ENCODE measurements around the gene CA10. TPM values are rescaled to one million over a fixed set of nuclear protein-coding genes. Genes with fewer than 3 reads are reported as not detected.

The CA10 gene
- total and polyA plus RNA-seq, 2 experiments from 2014 or later = 0.92 to 1.5 TPM

DNA sequence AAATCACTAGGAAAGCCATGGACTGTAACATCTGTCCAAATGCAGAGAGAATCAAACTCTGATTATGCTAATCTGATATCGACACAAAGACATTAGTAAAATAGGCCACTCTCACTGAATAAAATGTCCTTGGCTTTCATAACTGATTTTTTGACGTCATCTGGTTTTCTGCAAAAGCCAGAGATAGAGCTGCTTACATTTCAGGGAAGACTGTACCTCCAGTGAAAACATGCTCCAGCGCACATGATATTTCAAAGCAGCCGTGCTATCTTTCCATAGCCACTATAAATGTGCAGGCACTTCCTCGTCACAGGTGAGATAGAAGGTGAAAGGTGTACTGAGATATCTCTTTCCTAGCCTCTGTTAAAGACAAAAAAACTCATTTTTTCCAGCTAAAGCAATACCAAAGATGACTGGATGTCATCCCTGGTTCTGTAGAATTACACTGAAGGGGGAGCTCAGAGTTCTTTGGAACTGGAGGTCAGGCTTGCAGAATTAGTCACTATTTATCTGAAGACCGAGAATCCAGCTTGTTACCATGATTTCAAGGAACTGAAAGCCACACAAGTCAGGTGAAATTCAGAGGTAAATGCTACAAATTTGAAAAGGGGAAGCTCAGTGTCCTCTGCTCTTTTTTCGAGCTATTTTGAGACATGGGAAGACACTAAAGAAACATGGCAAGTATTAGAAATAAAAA is 249.5 kb downstream of the CA10 start:
- ATAC-seq (no peak), DNase-seq (ENCODE audit: low spot score) (no peak)
- Histone ChIP-seq H2AFZ (no peak overlapping the region), H4K20me1 (replicated peaks; ENCODE audit: insufficient read depth) (no peaks in the 10 kb centered on the region), H3F3A (replicated peaks; ENCODE audit: low read depth) (no peaks in the 10 kb centered on the region), H3K27me3 (ENCODE audit: insufficient read depth) (no peaks in the 10 kb centered on the region), H3K36me3 (ENCODE audit: insufficient read depth) (no peaks in the 10 kb centered on the region), H3K9me2 (ENCODE audit: insufficient read depth) (no peaks in the 10 kb centered on the region), H3K4me1 (ENCODE audit: insufficient read depth) (peaks cover 17% of the 10 kb centered on the region), H3K79me2 (replicated peaks; ENCODE audit: insufficient read depth) (no peaks in the 10 kb centered on the region), H3K4me3 (no peak overlapping the region), H3K27ac (ENCODE audit: low read depth) (no peak overlapping the region), H3K4me2 (no peak overlapping the region)
- Mint-ChIP-seq H3K9me3 (no peaks in the 10 kb centered on the region; the same call in 2 of the 3 replicates), H3K27me3 (ENCODE audit: insufficient read depth, low read depth, poor library complexity) (peaks cover 2% of the 10 kb centered on the region), H3K4me3 (no peak overlapping the region), H3K36me3 (ENCODE audit: low read depth) (no peaks in the 10 kb centered on the region), H3K4me1 (peaks cover 46% of the 10 kb centered on the region), H3K27ac (no peak overlapping the region)
- no peak for TF ChIP-seq EZH2phosphoT487 (IDR thresholded peaks at IDR 0.05; ENCODE audit: unreplicated experiment)
- TF ChIP-seq JUNB (IDR thresholded peaks at IDR 0.05; ENCODE audit: unreplicated experiment) = no peak

GRCh38 chr17:51907041-51907440 is 251.5 kb downstream of the CA10 start:
- Mint-ChIP-seq H3K27ac (no peak overlapping the region), H3K4me1 (peaks cover 27% of the 10 kb centered on the region), H3K36me3 (ENCODE audit: low read depth) (no peaks in the 10 kb centered on the region), H3K9me3 (no peaks in the 10 kb centered on the region), H3K27me3 (ENCODE audit: insufficient read depth, low read depth, poor library complexity) (peaks cover 2% of the 10 kb centered on the region), H3K4me3 (no peak overlapping the region)
- H3K4me1 ChIP-seq (ENCODE audit: insufficient read depth) = peaks cover 1% of the 10 kb centered on the region; the same call in 1 of the 2 replicates
- no peaks in the 10 kb centered on the region for H3K27me3 ChIP-seq (ENCODE audit: insufficient read depth)
- H2AFZ ChIP-seq = no peak overlapping the region
- H3F3A ChIP-seq (replicated peaks; ENCODE audit: low read depth) = no peaks in the 10 kb centered on the region
- H3K4me3 ChIP-seq = no peak overlapping the region
- H3K27ac ChIP-seq (ENCODE audit: low read depth) = no peak overlapping the region
- H3K79me2 ChIP-seq (replicated peaks; ENCODE audit: insufficient read depth) = no peaks in the 10 kb centered on the region
- no peaks in the 10 kb centered on the region for H3K9me2 ChIP-seq (ENCODE audit: insufficient read depth)
- no peak for ATAC-seq
- no peaks in the 10 kb centered on the region for H3K36me3 ChIP-seq (ENCODE audit: insufficient read depth)
- H3K4me2 ChIP-seq = no peak overlapping the region
- DNase-seq (ENCODE audit: low spot score) = no peak
- TF ChIP-seq EZH2phosphoT487 (IDR thresholded peaks at IDR 0.05; ENCODE audit: unreplicated experiment) (no peak), NANOG (IDR thresholded peaks at IDR 0.05; ENCODE audit: borderline replicate concordance) (no peak), JUNB (IDR thresholded peaks at IDR 0.05; ENCODE audit: unreplicated experiment) (no peak), STAT1 (IDR thresholded peaks at IDR 0.05; ENCODE audit: unreplicated experiment) (no peak)
- no peaks in the 10 kb centered on the region for H4K20me1 ChIP-seq (replicated peaks; ENCODE audit: insufficient read depth)

DNA sequence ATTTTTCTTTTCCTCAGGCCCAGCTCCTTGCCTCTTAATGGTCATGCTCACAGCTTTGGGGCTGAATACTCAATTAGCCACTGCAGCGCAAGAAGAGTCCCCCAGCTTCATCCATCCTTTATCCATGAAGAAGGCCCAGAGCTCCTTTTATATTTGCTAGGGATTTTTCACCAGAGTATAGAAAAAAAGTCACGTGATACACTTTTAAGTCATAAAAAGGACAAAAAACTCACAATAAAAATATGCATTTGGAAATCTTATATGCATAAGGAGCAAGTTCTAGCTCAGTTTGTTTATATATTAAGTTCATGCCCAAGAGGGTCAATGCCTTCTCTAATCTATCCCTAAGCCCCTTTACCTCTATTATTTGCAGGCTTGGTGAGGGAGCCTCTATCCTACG is 254.1 kb downstream of the CA10 start:
- no peak overlapping the region for H3K27ac Mint-ChIP-seq
- H3K27me3 ChIP-seq (ENCODE audit: insufficient read depth) = no peaks in the 10 kb centered on the region

More for the DNA sequence above, 254.1 kb downstream of the CA10 start:
- no peak overlapping the region for H3K4me2 ChIP-seq
- Mint-ChIP-seq H3K36me3 (ENCODE audit: low read depth) (no peaks in the 10 kb centered on the region), H3K27me3 (ENCODE audit: insufficient read depth, low read depth, poor library complexity) (no peaks in the 10 kb centered on the region), H3K4me3 (no peak overlapping the region), H3K9me3 (no peaks in the 10 kb centered on the region; the same call in 2 of the 3 replicates), H3K4me1 (peaks cover 5% of the 10 kb centered on the region; the same call in 2 of the 3 replicates)
- H3K79me2 ChIP-seq (replicated peaks; ENCODE audit: insufficient read depth) = no peaks in the 10 kb centered on the region
- no peaks in the 10 kb centered on the region for H3K36me3 ChIP-seq (ENCODE audit: insufficient read depth)
- H2AFZ ChIP-seq = no peak overlapping the region
- no peaks in the 10 kb centered on the region for H4K20me1 ChIP-seq (replicated peaks; ENCODE audit: insufficient read depth)
- DNase-seq (ENCODE audit: low spot score) (no peak), ATAC-seq (no peak)
- no peaks in the 10 kb centered on the region for H3K4me1 ChIP-seq (ENCODE audit: insufficient read depth)
- H3K27ac ChIP-seq (ENCODE audit: low read depth) = no peak overlapping the region
- no peak overlapping the region for H3K4me3 ChIP-seq
- no peaks in the 10 kb centered on the region for H3F3A ChIP-seq (replicated peaks; ENCODE audit: low read depth)
- no peak for TF ChIP-seq EZH2 (IDR thresholded peaks at IDR 0.05; ENCODE audit: low read depth, unreplicated experiment)
- TF ChIP-seq ZNF114 (CRISPR knock-in tag; IDR thresholded peaks at IDR 0.05) = no peak
- H3K9me2 ChIP-seq (ENCODE audit: insufficient read depth) = no peaks in the 10 kb centered on the region

Measured in GM23338 (cell line).